GM18517 (cell line): ENCODE results near the gene LSM4.
A peak's percentile ranks its signal among the peaks of the same experiment; 100 is the strongest.

Source experiments
- ATAC-seq: cut with Tn5 transposase; IDR thresholded peaks from one replicate; pipeline ENCODE4 v1.9.1; 2021; ENCODE audit warnings: mild to moderate bottlenecking, moderate library complexity; ENCODE audit not compliant: unreplicated experiment

LSM4 gene

GRCh38 chr19:18292810-18293641, 29.9 kb downstream of the LSM4 start:
- ATAC-seq: no peak

GRCh38 chr19:18292462-18292809, 30.4 kb downstream of the LSM4 start:
- no peak for ATAC-seq

DNA sequence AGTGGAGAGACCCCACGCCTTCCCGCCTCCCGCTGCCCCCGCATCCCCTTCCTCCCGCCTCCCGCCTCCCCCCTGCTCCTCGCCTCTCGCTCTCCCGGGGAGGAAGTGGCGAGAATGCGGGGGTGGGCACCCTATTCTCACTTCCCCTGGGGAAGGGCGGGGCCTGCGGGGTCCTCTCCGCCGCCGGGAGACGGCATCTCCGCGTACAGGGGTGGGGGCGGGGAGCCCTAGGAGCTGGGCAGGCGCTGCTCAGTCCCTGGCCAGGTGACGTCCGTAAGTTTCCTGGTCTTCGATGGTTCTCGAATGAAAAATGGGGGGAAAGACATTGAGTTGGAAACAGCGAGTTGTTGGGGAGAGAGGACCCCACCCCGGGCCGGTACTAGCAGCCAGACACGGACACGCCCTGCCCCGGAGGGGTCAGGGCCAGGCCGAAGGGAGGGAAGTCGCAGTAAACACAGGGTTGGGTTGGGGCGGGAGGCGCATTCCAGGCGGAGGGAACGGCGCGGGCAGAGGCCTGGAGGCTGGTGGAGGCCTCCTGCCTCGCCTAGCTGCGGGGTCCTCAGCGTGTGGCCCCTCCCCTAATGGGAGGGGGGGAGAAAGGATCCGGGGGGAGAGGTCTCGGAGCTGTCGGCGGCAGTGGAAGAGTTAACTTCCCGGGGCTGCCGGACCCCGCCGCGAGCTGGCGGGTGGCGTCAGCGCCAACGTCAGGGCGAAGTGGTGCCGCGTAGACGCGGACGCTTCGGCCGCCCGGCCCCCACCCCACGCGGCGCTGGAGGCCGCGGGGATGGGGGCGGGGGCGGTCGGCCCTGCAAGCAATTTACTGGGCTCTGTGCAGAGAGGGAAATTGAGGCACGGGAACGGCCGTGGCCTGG, 31.1 kb downstream of the LSM4 start:
- peak; percentile 35 for ATAC-seq

DNA sequence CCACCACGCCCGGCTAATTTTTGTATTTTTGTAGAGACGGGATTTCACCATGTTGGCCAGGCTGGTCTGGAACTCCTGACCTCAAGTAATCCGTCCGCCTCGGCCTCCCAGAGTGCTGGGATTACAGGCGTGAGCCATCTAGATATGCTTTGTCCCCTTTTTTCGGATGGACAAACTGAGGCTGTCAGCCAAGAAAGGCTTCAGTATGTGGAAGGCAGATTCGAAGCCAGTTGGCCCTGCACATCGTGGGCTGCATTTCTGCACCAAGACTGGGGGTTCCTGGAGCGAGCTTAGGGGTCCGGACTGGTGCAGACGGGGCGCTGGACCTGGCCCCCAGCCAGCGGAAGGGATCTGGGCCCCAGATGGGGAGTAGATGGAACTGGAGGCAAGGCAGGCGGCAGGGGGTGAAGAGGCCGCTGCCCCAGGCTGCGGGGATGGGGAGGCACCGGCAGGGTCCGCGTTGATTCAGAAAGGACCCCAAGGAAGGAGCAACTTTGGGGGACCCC, 31.8 kb downstream of the LSM4 start:
- ATAC-seq: peak; percentile 15

DNA sequence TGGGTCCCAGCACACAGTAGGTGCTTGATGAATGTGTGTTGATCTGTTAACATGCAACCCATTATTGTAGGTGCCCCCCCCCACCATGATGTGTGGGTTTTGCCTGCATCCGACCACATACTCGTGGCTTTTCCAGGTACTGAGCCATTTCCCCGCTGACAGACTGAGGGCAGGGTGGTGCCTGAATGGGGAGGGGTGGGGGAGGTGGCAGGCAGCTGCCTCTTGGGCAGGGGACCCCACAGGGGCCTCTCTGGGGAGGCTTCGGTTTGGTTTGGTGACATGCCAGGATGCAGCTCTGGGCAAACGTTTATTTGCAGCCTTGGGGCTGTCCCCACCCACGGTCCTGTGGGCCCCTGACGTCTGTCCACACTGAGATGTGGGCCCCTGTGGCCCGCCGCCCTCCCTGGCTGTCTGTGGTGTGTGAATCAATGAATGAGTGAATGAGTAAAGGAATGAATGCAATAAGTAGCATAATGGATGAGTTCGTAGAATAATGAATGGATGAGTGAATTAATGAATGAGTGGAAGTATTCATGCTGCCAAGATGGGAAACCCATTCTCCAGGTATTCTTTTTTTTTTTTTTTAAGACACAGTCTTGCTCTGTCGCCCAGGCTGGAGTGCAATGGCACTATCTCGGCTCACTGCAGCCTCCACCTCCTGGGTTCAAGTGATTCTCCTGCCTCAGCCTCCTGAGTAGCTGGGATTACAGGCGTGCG, 32.4 kb downstream of the LSM4 start:
- ATAC-seq: peak; percentile 50

GRCh38 chr19:18289471-18290301, 33.2 kb downstream of the LSM4 start:
- ATAC-seq: no peak

DNA sequence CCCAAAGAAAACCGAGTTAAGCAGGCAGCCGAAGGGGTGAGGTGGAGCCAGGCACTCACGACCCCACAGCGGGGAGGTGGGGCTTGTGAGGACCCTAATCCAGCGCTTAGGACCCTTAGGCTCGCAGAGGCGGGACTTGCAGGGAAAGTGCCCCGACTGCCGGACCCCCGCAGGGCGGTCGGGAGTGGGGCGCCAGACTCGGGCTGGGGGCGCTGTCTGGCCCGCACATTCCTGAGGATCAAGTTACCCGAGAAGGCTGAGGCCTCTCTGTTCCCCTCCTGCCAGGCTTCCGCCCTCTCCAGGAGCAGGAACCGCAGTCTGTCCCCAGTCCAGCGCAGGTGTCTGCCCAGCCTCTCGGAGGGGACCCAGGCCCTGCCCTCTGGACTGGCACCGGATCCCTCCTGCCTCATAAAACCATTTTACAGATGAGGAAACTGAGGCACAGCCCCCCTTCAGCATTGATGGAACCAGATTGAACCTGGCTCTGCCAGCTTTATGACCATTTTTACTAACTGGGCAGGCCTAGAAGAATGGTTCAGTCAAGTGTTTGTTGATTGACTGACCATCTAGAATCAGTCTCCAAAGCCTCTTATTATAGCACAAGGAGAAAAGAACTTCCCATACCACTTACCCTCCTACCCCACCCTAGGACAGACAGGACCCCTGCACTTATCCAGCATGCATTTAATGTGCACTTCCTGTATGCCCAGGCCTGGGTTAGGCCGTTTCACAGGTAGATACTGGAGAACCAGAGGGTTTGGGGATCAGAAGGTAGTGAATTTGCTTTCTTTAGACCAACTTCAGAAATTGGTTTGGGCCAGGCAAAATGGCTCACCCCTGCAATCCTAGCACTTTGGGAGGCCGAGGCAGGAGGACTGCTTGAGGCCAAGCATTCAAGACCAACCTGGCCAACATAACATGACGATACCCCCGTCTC, 34.8 kb downstream of the LSM4 start:
- no peak for ATAC-seq

DNA sequence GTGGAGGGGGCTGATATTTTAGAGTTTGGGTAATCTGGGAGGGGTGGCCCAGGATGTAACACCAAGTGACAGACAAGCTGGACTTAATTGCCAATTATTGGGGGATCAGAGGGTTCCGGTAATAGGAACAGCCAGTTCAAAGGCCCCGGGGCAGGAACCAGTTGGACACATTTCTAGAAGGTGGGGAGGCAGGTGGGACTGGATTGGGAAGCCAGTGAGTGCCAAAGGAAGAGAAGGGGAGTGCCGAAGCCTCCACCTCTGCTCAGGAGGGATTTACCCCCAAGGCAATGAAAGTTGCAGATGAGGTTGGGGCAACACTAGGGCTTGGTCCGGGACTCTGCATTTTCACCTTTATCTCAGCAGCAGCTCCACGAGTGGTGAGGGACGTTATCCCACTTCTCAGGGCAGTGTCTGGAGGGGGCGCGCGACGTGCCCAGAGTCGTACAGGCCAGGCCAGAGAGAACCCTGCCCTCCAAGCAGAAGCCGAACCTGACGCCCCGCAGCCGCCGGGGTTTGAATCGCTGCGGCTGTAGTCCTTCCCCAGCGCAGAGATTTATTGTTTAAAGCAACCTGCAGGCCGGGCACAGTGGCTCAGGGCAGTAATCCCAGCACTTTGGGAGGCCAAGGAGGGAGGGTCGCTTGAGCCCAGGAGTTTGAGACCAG, 35.8 kb downstream of the LSM4 start:
- no peak for ATAC-seq

- no peak for ATAC-seq
Measured at GRCh38 chr19:18284712-18285360, 38.0 kb downstream of the LSM4 start.

DNA sequence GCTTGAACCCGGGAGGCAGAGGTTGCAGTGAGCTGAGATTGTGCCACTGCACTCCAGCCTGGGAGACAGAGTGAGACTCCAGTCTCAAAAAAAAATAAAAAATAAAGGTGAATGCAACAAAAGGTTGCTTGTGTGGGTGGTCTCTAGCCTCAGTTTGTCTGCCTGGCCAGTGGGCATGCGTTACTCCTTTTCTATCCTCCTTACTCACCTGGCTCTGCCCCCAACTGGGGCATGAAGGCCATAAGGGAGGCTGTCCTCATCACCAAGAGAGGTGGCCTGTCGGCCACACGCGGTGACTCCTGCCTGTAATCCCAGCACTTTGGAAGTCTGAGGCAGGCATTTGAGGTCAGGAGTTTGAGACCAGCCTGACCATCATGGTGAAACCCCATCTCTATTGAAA, 39.5 kb downstream of the LSM4 start:
- no peak for ATAC-seq

GRCh38 chr19:18282788-18283141, 40.1 kb downstream of the LSM4 start:
- no peak for ATAC-seq

- ATAC-seq: peak; percentile 26
Measured at GRCh38 chr19:18282021-18282787, 40.7 kb downstream of the LSM4 start.

DNA sequence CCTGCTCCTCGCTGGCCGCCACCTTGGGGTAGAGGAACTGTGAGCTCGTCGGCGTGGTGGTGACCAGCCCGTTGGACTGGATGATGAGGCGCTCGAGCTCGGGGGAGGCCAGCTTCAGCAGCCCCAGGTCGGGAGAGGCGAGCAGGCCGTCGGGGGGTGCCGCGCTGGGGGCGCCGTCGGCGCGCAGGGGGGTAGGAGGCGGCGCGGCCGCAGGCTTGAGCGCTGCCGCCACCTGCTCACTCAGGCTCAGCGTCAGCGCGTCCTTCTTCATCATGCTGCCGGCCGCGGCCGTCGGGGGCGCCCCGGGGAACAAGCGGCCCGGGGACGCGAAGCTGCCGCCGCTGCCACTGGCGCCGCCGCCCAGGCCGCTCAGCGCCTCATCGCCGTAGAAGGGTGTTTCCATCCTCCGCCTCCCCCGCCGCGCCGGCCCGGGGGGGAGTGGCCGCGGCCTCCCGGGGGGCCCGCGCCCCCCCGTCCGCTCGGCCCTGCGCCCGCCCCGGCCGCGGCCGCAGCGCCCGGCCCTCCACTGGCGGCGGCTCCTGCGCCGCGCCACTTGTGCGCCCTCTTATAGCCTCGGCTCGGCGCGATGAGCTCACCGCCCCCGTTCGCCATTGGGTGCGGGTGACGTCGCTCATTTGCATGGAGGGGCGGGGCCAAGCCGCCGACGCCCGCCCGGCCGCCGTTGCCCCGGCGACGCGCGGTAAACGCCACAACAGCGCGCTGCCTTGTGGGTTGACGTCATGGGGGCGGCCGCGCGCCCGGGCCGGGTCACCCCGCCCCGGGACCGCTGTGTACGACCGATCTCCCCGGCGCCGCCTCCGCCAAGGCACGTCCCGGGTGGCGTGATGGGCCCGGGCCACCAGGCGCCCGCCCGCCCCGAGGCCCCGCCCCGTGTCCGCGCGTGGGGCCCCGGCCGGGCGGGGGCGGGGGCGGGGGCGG, 41.5 kb downstream of the LSM4 start, which contains the start of gene JUND:
Gene JUND, minus strand, starts transcription at position 541 of the 939 bp plus-strand sequence. Its CDS starts 138 bp downstream, at position 403.
- peak; percentile 63 for ATAC-seq

DNA sequence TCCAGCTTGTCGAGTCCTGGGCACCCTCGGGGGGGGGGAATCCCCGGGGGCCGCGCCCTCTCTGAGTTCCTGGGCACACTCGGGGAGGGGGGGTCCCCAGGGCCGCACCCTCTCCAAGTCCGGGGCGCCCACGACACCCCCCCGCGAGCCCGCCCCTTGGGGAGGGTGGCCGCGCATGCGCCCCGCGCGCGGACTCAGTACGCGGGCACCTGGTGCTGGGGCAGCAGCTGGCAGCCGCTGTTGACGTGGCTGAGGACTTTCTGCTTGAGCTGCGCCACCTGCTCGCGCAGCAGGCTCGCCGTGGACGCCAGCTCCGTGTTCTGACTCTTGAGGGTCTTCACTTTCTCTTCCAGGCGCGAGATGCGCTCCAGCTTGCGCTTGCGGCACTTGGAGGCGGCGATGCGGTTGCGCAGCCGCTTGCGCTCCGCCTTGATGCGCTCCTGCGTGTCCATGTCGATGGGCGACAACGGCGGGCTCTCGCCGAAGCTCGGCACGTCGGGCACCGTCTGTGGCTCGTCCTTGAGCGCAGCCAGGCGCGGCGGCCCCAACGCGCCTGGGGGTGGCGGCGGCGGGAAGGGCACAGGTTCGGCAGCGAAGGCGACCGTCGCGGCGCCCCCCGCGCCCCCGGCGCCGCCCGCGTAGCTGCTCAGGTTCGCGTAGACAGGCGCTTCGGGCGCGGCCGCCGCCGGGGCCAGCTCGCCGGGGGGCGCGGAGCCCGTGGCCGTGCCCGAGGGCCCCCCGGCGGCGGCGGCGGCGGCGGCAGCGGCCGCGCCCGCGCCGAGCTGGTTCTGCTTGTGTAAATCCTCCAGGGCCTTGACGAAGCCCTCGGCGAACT, 42.4 kb downstream of the LSM4 start:
- peak; percentile 17 for ATAC-seq

- ATAC-seq: no peak
Measured at GRCh38 chr19:18279516-18280246, 43.2 kb downstream of the LSM4 start.
